T-helper 17 cell (primary cell): ENCODE data around the gene SHROOM4. TPM values are rescaled to one million over a fixed set of nuclear protein-coding genes. Genes with fewer than 3 reads are reported as not detected.
A peak's percentile ranks its signal among the peaks of the same experiment; 100 is the strongest.

Experiments used
- ATAC-seq: fragments of 150-1000 bp; cut with Tn5 transposase; 2 replicates; pipeline ENCODE4 v1.10.0; 2021; ENCODE audit warnings: mild to moderate bottlenecking, moderate library complexity
- DNase-seq, 3 donors: peaks; one replicate each; pipeline versions ENCODE4 v3.0.0 to v3.0.0-alpha.2; 2020 to 2021
- H3K9me3 ChIP-seq: one replicate; pipeline ENCODE4 v1.7.0; 2013; ENCODE audit warnings: low read length, mild to moderate bottlenecking; ENCODE audit not compliant: control insufficient read depth, poor library complexity, severe bottlenecking
- H3K27ac Mint-ChIP-seq: one replicate; pipeline ENCODE4 v1.8.0; 2022; ENCODE audit warnings: mild to moderate bottlenecking, moderate library complexity, mixed read lengths
- H3K27me3 Mint-ChIP-seq: one replicate; pipeline ENCODE4 v1.8.0; 2022; ENCODE audit warnings: mixed read lengths
- H3K36me3 Mint-ChIP-seq: one replicate; pipeline ENCODE4 v1.8.0; 2022; ENCODE audit warnings: low read depth, mixed read lengths
- H3K4me1 Mint-ChIP-seq: one replicate; pipeline ENCODE4 v1.8.0; 2022; ENCODE audit warnings: mild to moderate bottlenecking, mixed read lengths
- H3K4me3 Mint-ChIP-seq: one replicate; pipeline ENCODE4 v1.8.0; 2022; ENCODE audit warnings: mild to moderate bottlenecking, moderate library complexity, mixed read lengths
- total RNA-seq, 4 donors: library from RNA in 2 of 4; stranded (reverse) in 2 of 4; gene quantifications; one replicate each; pipeline ENCODE4 v1.2.3 and lab custom pipeline; 2022 to 2026

The SHROOM4 gene
- total RNA-seq, 2 donors from 2014 or later, result 0.02 to 1.6 TPM

DNA sequence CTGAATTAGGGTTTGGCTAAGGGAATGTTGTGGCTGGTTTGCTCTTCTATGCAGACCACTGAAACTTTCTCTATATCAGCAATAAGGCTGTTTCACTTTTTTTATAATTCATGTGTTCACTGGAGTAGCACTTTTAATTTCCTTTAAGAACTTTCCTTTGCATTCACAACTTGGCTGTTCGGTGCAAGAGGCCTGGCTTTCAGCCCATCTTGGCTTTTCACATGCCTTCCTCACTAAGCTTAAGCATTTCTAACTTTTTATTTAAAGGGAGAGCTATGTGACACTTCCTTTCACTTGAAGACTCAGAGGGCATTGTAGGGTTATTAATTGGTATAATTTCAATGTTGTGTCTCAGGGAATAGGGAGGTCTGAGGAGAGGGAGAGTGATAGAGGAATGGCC lies 142.3 kb downstream of the SHROOM4 start:
- no peak overlapping the region for H3K27ac Mint-ChIP-seq
- ATAC-seq (no peak), DNase-seq (no peak)
- no peaks in the 10 kb centered on the region for H3K9me3 ChIP-seq
- no peak overlapping the region for H3K4me3 Mint-ChIP-seq
- no peaks in the 10 kb centered on the region for H3K27me3 Mint-ChIP-seq
- H3K4me1 Mint-ChIP-seq, result no peaks in the 10 kb centered on the region
- H3K36me3 Mint-ChIP-seq, result no peaks in the 10 kb centered on the region

DNA sequence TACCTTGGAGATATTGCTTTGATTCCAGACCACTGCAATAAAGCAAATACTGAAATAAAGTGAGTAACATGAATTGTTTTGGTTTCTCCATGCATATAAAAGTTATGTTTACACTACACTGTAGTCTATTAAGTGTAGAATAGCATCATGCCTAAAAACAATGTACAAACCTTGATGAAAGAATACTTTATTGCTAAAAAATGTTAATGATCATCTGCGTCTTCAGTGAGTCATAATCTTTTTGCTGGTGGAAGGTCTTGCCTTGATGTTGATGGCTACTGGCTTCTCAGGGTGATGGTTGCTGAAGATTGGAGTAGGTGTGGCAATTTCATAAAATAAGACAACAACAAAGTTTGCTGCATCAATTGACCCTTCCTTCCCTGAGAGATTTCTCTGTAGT lies 145.1 kb downstream of the SHROOM4 start:
- DNase-seq, result no peak
- no peaks in the 10 kb centered on the region for H3K9me3 ChIP-seq
- no peak for ATAC-seq
- Mint-ChIP-seq H3K36me3 (no peaks in the 10 kb centered on the region), H3K4me1 (no peaks in the 10 kb centered on the region), H3K27ac (no peak overlapping the region), H3K27me3 (peaks cover 8% of the 10 kb centered on the region), H3K4me3 (no peak overlapping the region)

DNA sequence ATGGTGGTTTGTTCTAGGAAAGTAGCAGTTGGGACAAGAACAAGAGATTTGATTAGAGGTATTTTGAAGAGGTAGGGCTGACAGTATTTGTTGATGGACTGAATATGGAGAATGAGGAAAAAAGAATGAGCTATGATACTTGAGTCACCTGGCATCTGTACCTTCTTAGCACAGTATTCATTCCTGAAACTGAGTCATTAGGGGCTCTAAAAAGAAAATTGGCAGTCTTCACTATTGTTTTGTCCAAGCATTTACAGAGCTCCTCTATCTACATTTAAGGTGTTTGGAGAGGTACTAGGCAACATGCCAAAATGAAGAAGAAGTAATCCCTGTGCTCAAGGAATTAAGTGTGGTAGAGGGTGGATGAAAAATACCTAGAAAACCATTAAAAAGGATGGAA lies 165.8 kb downstream of the SHROOM4 start:
- H3K9me3 ChIP-seq, result no peaks in the 10 kb centered on the region
- Mint-ChIP-seq H3K4me1 (no peaks in the 10 kb centered on the region), H3K36me3 (no peaks in the 10 kb centered on the region), H3K27ac (no peak overlapping the region), H3K27me3 (no peaks in the 10 kb centered on the region), H3K4me3 (no peak overlapping the region)
- ATAC-seq, result no peak
- no peak for DNase-seq

DNA sequence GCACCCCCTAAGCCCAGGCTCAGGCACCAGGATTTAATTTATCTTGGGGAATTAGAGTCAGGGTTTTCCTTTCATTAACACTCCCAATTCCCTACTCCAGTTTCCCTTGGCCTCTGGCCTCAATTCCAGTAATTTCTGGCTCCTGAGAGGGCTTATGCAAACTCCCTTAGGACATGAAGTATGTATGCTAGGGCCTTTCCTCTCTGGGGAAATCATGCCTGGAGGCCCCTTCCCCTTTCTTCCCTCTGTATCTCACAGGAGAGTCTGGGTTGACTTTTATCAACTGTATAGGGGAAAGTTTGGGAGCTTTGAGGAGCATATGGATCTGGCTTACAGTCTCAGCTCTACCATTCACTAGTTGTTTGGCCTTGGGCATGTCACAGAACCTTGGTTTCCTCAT lies 169.5 kb downstream of the SHROOM4 start:
- ATAC-seq (no peak), DNase-seq (no peak)
- H3K9me3 ChIP-seq, result no peaks in the 10 kb centered on the region
- Mint-ChIP-seq H3K36me3 (no peaks in the 10 kb centered on the region), H3K27me3 (no peaks in the 10 kb centered on the region), H3K4me1 (no peaks in the 10 kb centered on the region), H3K27ac (no peak overlapping the region), H3K4me3 (no peak overlapping the region)

DNA sequence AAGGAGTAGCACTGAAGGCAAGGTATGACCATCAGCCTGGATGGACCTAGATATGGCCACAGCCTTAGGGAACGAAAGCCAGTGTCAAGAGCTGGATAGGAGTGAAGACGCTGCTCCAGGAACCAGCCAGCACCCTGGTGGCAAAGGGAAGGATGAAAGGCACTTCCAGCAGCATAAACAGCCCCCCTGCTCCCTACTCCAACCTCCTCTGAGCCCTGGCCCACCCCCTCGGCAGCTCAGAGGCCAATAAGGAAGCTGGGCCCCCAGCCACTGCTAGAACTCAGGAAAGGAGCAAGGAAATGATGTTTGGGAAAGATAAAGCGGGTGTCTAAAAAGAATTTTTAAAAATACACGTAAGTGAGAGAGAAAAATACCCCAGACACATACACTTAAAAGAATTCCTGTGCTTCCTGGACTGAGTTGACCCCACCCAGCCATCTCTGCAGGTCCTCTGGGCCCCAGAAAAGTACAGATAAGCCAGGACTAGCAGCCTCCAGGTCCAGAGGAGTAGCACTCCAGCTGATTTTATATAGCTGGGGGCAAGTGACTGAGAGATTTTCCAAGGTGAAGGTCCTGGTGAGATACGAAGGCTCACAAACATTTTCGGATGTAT lies 170.4 kb downstream of the SHROOM4 start:
- H3K27me3 Mint-ChIP-seq, result no peaks in the 10 kb centered on the region
- H3K36me3 Mint-ChIP-seq, result no peaks in the 10 kb centered on the region
- DNase-seq, result no peak
- H3K27ac Mint-ChIP-seq, result no peak overlapping the region
- peaks cover 5% of the 10 kb centered on the region for H3K4me1 Mint-ChIP-seq
- no peak for ATAC-seq
- H3K9me3 ChIP-seq, result no peaks in the 10 kb centered on the region
- no peak overlapping the region for H3K4me3 Mint-ChIP-seq

DNA sequence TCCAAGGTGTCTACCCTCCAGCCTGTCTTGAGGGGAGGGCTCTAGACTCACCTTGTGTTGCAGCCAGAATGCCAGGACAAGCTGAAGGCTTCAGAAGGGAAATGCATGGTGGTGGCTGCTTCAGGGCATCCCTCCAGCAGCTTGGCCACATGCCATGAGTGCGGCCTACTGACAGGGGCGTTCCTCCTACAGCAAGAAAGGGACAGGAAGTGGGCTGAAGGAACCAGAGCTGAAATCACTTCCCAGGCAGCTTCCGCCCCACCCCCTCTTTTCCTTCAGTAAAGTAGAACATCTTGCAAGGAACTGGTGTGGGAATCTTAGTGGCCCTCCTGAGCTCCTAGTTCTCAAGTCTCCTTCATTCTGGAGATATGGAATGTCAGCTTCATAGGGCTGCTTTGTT lies 175.9 kb downstream of the SHROOM4 start:
- no peak overlapping the region for H3K4me3 Mint-ChIP-seq
- no peaks in the 10 kb centered on the region for H3K27me3 Mint-ChIP-seq
- DNase-seq (no peak), ATAC-seq (no peak)
- H3K9me3 ChIP-seq, result no peaks in the 10 kb centered on the region
- H3K4me1 Mint-ChIP-seq, result peaks cover 12% of the 10 kb centered on the region
- peak overlapping the region; percentile 0 for H3K27ac Mint-ChIP-seq
- H3K36me3 Mint-ChIP-seq, result no peaks in the 10 kb centered on the region

DNA sequence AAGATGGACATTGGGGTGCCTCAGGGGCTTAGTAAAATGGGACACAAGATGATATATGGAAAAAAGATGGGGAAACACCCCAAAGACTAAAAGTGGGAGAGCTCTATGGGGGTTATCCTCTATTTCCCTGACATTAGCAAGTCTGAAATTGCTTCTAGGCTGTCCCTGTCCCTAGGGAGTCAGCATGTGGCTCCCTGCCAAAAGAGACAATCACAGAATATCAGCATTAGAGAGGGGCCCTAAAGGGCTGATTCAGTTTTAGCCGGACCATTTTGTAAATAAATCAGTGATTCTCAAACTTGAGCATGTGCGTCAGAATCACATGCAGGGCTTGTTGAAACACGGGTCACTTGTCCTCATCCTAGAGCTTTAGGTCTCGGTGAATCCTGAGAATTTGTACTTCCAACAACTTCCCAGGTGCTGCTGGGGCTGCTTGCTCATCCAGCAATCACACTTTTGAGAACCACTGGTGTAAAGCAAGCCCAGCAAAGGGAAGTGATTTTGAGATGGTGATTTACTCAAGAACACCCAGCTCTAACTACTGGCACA lies 178.1 kb downstream of the SHROOM4 start:
- H3K36me3 Mint-ChIP-seq, result no peaks in the 10 kb centered on the region
- H3K4me3 Mint-ChIP-seq, result no peak overlapping the region
- ATAC-seq, result no peak
- peaks cover 12% of the 10 kb centered on the region for H3K4me1 Mint-ChIP-seq
- no peak overlapping the region for H3K27ac Mint-ChIP-seq
- H3K9me3 ChIP-seq, result no peaks in the 10 kb centered on the region
- DNase-seq, result no peak
- H3K27me3 Mint-ChIP-seq, result no peaks in the 10 kb centered on the region

DNA sequence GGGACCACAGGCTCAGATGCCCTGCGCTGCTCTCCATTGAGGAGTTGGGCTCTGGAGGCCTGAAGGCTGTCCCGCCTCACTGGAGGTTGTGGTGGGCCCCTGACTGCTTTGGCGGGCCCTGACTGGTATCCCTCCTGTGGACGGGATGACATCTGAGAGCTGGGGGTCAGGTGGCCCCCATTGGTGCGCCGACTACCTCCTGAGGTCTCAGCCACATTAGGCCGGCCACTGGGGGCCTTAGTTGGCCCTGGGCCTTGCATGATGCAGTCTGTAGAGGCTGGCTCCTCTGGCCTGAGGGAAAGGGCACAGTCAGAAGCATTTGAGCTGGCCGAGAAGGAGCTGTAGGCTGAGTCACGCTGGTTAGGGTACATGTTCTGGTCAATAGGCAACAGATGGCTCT lies 178.8 kb downstream of the SHROOM4 start:
- H3K4me3 Mint-ChIP-seq, result no peak overlapping the region
- H3K4me1 Mint-ChIP-seq, result peaks cover 12% of the 10 kb centered on the region
- no peak overlapping the region for H3K27ac Mint-ChIP-seq
- H3K9me3 ChIP-seq, result no peaks in the 10 kb centered on the region
- no peak for DNase-seq
- no peaks in the 10 kb centered on the region for H3K27me3 Mint-ChIP-seq
- no peaks in the 10 kb centered on the region for H3K36me3 Mint-ChIP-seq
- no peak for ATAC-seq

DNA sequence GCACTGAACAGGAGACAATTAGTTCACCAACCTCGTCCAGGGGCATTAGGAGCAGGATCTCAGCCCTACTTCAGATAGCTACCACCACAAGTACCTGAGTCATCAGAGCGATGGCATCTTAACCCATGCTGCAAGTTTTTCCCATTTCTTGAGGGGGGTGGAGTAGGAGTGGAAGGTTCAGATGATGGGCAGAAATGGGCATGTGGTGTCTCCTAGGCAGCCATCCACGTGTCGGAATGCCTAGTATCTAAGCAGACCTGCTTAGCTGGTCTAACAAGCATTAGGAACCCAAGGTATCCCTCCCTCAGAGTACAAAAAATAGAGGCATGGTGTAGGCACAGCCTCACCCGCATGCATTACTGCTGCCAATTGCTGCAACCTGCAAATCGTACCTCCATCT lies 184.2 kb downstream of the SHROOM4 start:
- Mint-ChIP-seq H3K27me3 (peaks cover 12% of the 10 kb centered on the region), H3K36me3 (no peaks in the 10 kb centered on the region), H3K4me3 (no peak overlapping the region), H3K4me1 (no peaks in the 10 kb centered on the region), H3K27ac (no peak overlapping the region)
- no peaks in the 10 kb centered on the region for H3K9me3 ChIP-seq
- DNase-seq (no peak), ATAC-seq (no peak)

DNA sequence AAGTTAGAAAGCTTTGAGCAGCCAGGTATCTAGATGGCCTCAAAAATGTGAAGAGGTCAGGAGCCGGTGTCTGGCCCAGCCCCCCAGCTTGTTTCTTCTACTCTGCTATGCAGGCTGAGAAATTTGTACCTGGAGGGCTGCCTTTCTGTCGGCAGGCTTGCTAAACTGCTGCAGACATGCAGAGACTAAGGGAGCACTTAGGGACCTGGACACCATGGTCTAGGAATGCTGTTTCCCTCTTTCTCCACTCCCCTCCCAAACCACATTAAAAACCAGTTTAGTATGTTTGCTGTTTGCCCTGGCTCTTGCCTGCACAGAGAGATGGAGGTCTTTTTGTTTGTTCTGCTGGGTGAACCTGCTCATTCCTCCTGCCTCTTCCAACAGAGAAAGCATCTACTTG lies 186.3 kb downstream of the SHROOM4 start:
- ATAC-seq, result no peak
- no peaks in the 10 kb centered on the region for H3K9me3 ChIP-seq
- no peaks in the 10 kb centered on the region for H3K36me3 Mint-ChIP-seq

DNA sequence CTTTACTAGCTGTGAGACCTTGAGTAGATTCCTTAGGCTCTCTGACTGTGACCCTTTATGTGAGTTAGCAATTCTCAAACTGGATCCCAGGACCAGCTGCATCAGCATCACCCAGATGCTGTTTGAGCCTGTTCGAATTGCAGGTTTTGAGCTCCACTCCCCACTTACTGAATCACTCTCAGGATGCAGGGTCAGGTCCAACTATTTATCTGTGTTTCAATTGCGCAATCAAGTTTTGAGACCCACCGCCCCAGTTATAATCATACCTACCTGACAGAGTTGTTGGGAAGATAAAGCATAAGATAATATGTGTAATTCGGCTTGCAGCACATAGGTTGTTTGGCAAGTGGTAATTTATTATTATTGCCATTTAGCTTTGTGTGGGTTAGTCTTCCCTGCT lies 187.6 kb downstream of the SHROOM4 start:
- no peak overlapping the region for H3K27ac Mint-ChIP-seq
- ATAC-seq, result no peak
- no peak for DNase-seq
- no peaks in the 10 kb centered on the region for H3K36me3 Mint-ChIP-seq
- H3K27me3 Mint-ChIP-seq, result peaks cover 12% of the 10 kb centered on the region
- H3K9me3 ChIP-seq, result no peaks in the 10 kb centered on the region
- no peak overlapping the region for H3K4me3 Mint-ChIP-seq
- H3K4me1 Mint-ChIP-seq, result no peaks in the 10 kb centered on the region

More for the DNA sequence above, 186.3 kb downstream of the SHROOM4 start:
- Mint-ChIP-seq H3K27ac (no peak overlapping the region), H3K4me3 (no peak overlapping the region), H3K4me1 (no peaks in the 10 kb centered on the region), H3K27me3 (peaks cover 12% of the 10 kb centered on the region)
- DNase-seq, result no peak

DNA sequence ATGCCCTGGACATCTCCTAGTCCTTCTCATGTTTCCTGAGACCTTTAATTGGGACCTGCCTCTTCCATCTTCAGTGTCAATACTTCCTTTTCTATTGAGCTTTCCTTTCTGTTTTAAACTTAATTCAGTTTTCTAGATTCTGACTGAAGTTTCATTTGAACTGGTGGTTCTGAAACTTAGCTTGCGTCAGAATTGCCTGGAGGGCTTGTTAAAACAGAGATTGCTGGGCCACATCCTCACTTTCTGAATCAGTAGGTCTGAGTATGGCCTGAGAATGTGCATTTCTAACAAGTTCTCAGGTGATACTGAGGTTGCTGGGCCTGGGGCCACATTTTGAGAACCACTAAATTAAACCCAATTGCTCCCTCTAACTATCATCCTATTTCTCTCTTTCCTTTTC lies 191.2 kb downstream of the SHROOM4 start:
- H3K9me3 ChIP-seq, result no peaks in the 10 kb centered on the region
- ATAC-seq (no peak), DNase-seq (no peak)
- Mint-ChIP-seq H3K4me3 (no peak overlapping the region), H3K4me1 (no peaks in the 10 kb centered on the region), H3K27me3 (peaks cover 7% of the 10 kb centered on the region), H3K27ac (no peak overlapping the region), H3K36me3 (no peaks in the 10 kb centered on the region)

DNA sequence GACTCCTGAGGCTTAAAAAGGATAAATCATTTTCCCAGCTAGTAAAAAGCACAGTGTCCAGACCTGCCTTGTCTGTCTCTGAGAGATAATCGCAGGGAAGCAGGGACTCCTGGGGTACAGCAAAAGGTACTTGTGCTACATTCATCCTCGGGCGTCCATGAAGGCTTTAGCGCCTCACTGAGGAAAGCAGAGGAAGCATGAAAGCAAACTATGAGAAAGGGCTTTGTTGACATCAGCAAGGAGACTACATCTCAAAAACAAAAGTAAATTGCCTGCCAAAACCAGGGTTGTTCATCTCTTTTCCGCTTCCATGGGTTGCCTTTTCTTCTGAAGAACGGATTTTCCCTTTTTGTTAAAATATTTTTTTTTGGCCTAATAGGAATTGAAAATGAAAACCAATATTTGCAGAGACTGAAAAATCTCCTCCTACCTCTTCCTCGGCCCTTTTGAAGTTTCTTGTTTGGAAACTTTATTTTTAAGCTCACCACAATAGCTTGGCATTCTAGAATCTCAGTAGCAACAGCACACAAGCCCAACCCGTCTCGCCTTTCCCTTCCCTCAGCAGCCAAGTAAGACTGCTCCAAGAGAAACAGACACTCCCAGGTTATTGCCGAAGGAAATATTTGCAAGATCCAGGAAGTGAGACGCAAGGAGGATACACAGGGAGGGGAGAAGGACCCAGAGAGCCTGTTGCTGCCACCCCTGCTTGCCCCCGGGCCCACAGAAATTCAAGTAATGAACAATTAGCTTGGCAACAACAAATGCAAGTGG lies 195.0 kb downstream of the SHROOM4 start:
- Mint-ChIP-seq H3K27me3 (no peaks in the 10 kb centered on the region), H3K27ac (no peak overlapping the region), H3K4me1 (no peaks in the 10 kb centered on the region), H3K4me3 (no peak overlapping the region), H3K36me3 (no peaks in the 10 kb centered on the region)
- no peaks in the 10 kb centered on the region for H3K9me3 ChIP-seq
- no peak for DNase-seq
- ATAC-seq, result no peak

DNA sequence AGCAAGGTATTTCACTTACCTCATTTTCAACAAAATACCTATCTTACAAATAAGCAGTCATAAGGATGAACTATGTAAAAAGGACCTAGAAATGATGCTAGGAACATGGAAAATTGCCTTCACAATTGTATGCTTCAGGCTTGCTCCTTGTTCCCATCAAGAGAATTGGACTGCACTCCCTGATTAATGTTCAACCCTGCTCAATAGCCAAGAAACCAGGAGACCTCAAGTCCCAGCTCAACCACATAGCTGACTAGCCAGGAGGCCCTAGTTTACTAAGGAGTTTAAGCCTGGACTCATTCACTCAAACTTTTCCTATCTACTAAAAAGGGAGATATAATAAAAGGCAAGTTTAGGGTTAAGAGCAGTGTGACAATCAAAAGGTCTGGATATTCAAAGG lies 196.8 kb downstream of the SHROOM4 start:
- Mint-ChIP-seq H3K4me1 (no peaks in the 10 kb centered on the region), H3K4me3 (no peak overlapping the region), H3K27me3 (no peaks in the 10 kb centered on the region), H3K36me3 (no peaks in the 10 kb centered on the region), H3K27ac (no peak overlapping the region)
- DNase-seq (no peak), ATAC-seq (no peak)
- H3K9me3 ChIP-seq, result no peaks in the 10 kb centered on the region
